Panc1 (cell line): ENCODE results near the gene SOX5. TPM values are rescaled to one million over a fixed set of nuclear protein-coding genes. Genes with fewer than 3 reads are reported as not detected.

ENCODE experiments used
- ATAC-seq: fragments of 200-7000 bp; cut with Tn5 transposase; 2 replicates; pipeline ENCODE4 v1.9.1; 2020; ENCODE audit warnings: mild to moderate bottlenecking, moderate library complexity
- BruUV-seq: library from RNA; stranded (reverse); fragments of 400-500 nt; replicated peaks from 2 replicates; lab custom pipeline; 2021; lab: Mats Ljungman, UMichigan
- CTCF ChIA-PET: fragments of 300-600 bp; sonication (Branson Sonifier 250); formaldehyde crosslinking; loops from one replicate; lab custom pipeline; 2022; ENCODE audit warnings: antibody characterized with exemption; lab: Charles Lee
- POLR2A ChIA-PET: fragments of 300-600 bp; sonication (Branson Sonifier 250); formaldehyde crosslinking; loops from one replicate; lab custom pipeline; 2022; ENCODE audit warnings: antibody characterized with exemption; lab: Charles Lee
- DNase-seq: peaks from one replicate; pipeline ENCODE4 v3.0.0-alpha.2; 2010; ENCODE audit warnings: low read depth, low spot score
- H3K27ac ChIP-seq: 2 replicates; pipeline ENCODE4 v1.5.1; 2011; ENCODE audit warnings: mild to moderate bottlenecking, low read length, inconsistent platforms
- H3K27me3 ChIP-seq: fragments of 200-500 bp; sonication (Bioruptor generic); 2 replicates; pipeline ENCODE4 v1.6.0; 2014; ENCODE audit warnings: low read length, inconsistent platforms; ENCODE audit not compliant: control insufficient read depth, insufficient read depth
- H3K36me3 ChIP-seq: fragments of 200-500 bp; sonication (Bioruptor generic); 2 replicates; pipeline ENCODE4 v1.5.1; 2014; ENCODE audit warnings: inconsistent platforms, mild to moderate bottlenecking, low read length, moderate library complexity; ENCODE audit not compliant: control insufficient read depth, insufficient read depth
- H3K4me1 ChIP-seq: 2 replicates; pipeline ENCODE4 v1.5.1; 2011; ENCODE audit warnings: inconsistent platforms, mild to moderate bottlenecking, low read length, moderate library complexity; ENCODE audit not compliant: control insufficient read depth, insufficient read depth
- H3K4me3 ChIP-seq, 2 experiments: 2 replicates each; pipeline ENCODE4 v1.5.1; 2011 to 2012; ENCODE audit warnings: low read depth in 2 of 2, low read length in 2 of 2, mild to moderate bottlenecking in 2 of 2, inconsistent platforms in 1 of 2, moderate library complexity in 1 of 2
- H3K9me3 ChIP-seq: fragments of 200-500 bp; sonication (Bioruptor generic); 2 replicates; pipeline ENCODE4 v1.5.1; 2014; ENCODE audit warnings: low read depth, mild to moderate bottlenecking, inconsistent platforms, low read length, moderate library complexity; ENCODE audit not compliant: control insufficient read depth, insufficient read depth
- POLR2AphosphoS5 ChIP-seq: IDR thresholded peaks from 2 replicates; pipeline ENCODE4 v1.6.1; 2012; ENCODE audit warnings: mild to moderate bottlenecking, low read depth, low read length, moderate library complexity
- SIN3A ChIP-seq: IDR thresholded peaks from 2 replicates; pipeline ENCODE4 v1.6.1; 2012; ENCODE audit warnings: low read depth, mild to moderate bottlenecking, low read length, moderate library complexity, borderline replicate concordance; ENCODE audit not compliant: insufficient read depth
- TCF7L2 ChIP-seq: IDR thresholded peaks from 2 replicates; pipeline ENCODE4 v1.6.1; 2011; ENCODE audit warnings: mild to moderate bottlenecking, low read depth, low read length, inconsistent platforms
- in situ Hi-C: cut with HindIII; loops from 2 replicates; pipeline ENCODE4 v1.10.0; 2016; ENCODE audit warnings: low sequenced_read_pairs, low pct_unique_long_range_greater_than_20kb
- intact Hi-C: fragments of 100-400 bp; cut with micrococcal nuclease; formaldehyde crosslinking; loops from one replicate; pipeline ENCODE4 v1.10.0; 2022; ENCODE audit not compliant: unreplicated experiment
- total RNA-seq: library from RNA; stranded (reverse); gene quantifications from one replicate; pipeline ENCODE4 v1.2.1, GENCODE V29; 2021; ENCODE audit not compliant: unreplicated experiment
- TF ChIP-seq, protein P1 (sequence below): fragments of 450-650 bp; IDR thresholded peaks from 2 replicates; pipeline ENCODE4 v1.5.1; 2017; ENCODE audit warnings: mild to moderate bottlenecking
- TF ChIP-seq, protein P2 (sequence below), 2 experiments: IDR thresholded peaks; 2 replicates each; pipeline ENCODE4 v1.6.1; 2011 to 2012; ENCODE audit warnings: low read depth in 2 of 2, control low read depth in 1 of 2, low read length in 1 of 2, mild to moderate bottlenecking in 1 of 2, moderate library complexity in 1 of 2; ENCODE audit not compliant: insufficient read depth in 1 of 2

SOX5 gene
- total RNA-seq, 1 experiment from 2014 or later = 0.23 TPM

DNA sequence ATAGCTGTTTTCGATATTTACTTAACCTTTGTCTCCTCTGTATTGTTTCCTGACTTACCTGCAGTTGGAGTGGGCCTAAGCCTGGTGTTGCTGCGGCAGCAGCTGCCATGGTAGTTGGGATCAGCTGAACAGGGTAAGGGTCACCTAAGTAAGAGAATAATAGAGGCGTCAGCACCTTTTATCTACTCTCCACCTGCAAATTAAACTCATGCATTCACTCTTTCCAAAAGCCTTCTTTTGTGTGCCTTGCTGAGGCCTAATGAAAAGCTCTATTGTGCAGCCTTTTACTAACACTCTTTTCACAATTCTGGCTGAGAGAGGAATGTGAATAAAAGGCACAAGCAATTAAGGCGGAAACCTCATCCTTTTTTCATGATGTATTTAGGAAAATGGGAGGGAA, 308.7 kb downstream of the SOX5 start:
- POLR2A ChIA-PET = no interaction called here
- CTCF ChIA-PET = no interaction called here
- no peak for TF ChIP-seq SIN3A
- TF ChIP-seq, protein P1, sequence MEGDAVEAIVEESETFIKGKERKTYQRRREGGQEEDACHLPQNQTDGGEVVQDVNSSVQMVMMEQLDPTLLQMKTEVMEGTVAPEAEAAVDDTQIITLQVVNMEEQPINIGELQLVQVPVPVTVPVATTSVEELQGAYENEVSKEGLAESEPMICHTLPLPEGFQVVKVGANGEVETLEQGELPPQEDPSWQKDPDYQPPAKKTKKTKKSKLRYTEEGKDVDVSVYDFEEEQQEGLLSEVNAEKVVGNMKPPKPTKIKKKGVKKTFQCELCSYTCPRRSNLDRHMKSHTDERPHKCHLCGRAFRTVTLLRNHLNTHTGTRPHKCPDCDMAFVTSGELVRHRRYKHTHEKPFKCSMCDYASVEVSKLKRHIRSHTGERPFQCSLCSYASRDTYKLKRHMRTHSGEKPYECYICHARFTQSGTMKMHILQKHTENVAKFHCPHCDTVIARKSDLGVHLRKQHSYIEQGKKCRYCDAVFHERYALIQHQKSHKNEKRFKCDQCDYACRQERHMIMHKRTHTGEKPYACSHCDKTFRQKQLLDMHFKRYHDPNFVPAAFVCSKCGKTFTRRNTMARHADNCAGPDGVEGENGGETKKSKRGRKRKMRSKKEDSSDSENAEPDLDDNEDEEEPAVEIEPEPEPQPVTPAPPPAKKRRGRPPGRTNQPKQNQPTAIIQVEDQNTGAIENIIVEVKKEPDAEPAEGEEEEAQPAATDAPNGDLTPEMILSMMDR = no peak
- TF ChIP-seq TCF7L2 = no peak
- no peak for TF ChIP-seq POLR2AphosphoS5
- TF ChIP-seq, protein P2, sequence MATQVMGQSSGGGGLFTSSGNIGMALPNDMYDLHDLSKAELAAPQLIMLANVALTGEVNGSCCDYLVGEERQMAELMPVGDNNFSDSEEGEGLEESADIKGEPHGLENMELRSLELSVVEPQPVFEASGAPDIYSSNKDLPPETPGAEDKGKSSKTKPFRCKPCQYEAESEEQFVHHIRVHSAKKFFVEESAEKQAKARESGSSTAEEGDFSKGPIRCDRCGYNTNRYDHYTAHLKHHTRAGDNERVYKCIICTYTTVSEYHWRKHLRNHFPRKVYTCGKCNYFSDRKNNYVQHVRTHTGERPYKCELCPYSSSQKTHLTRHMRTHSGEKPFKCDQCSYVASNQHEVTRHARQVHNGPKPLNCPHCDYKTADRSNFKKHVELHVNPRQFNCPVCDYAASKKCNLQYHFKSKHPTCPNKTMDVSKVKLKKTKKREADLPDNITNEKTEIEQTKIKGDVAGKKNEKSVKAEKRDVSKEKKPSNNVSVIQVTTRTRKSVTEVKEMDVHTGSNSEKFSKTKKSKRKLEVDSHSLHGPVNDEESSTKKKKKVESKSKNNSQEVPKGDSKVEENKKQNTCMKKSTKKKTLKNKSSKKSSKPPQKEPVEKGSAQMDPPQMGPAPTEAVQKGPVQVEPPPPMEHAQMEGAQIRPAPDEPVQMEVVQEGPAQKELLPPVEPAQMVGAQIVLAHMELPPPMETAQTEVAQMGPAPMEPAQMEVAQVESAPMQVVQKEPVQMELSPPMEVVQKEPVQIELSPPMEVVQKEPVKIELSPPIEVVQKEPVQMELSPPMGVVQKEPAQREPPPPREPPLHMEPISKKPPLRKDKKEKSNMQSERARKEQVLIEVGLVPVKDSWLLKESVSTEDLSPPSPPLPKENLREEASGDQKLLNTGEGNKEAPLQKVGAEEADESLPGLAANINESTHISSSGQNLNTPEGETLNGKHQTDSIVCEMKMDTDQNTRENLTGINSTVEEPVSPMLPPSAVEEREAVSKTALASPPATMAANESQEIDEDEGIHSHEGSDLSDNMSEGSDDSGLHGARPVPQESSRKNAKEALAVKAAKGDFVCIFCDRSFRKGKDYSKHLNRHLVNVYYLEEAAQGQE (IDR thresholded peaks at IDR 0.05; ENCODE audit: insufficient read depth in 1 of 2, low read depth in 2 of 2, low read length in 1 of 2) = no peak
- ATAC-seq (no peak), DNase-seq (no peak)
- Histone ChIP-seq H3K36me3 (no peaks in the 10 kb centered on the region), H3K4me1 (no peaks in the 10 kb centered on the region), H3K27me3 (no peaks in the 10 kb centered on the region), H3K27ac (no peak overlapping the region), H3K9me3 (no peaks in the 10 kb centered on the region), H3K4me3 (no peak overlapping the region)
- BruUV-seq = no TSS peak
- intact Hi-C loops (no loop called here), in situ Hi-C loops (no loop called here)

- intact Hi-C loops = no loop called here
- no TSS peak for BruUV-seq
- H3K4me3 ChIP-seq = no peak overlapping the region
- ATAC-seq (no peak), DNase-seq (no peak)
- POLR2A ChIA-PET = no interaction called here
- H3K9me3 ChIP-seq = no peaks in the 10 kb centered on the region
- in situ Hi-C loops = no loop called here
- CTCF ChIA-PET = no interaction called here
- H3K27ac ChIP-seq = no peak overlapping the region
- TF ChIP-seq, protein P2 (IDR thresholded peaks at IDR 0.05; ENCODE audit: insufficient read depth in 1 of 2, low read depth in 2 of 2, low read length in 1 of 2) = no peak
- TF ChIP-seq, protein P1 = no peak
- no peak for TF ChIP-seq POLR2AphosphoS5
- no peak for TF ChIP-seq SIN3A
- no peak for TF ChIP-seq TCF7L2
- no peaks in the 10 kb centered on the region for H3K27me3 ChIP-seq
- H3K4me1 ChIP-seq = no peaks in the 10 kb centered on the region
- no peaks in the 10 kb centered on the region for H3K36me3 ChIP-seq
Observed at GRCh38 chr12:23634344-23634743, 315.1 kb downstream of the SOX5 start.
